Neural progenitor cell (in vitro differentiated cells): Measurements from ENCODE around the gene KIDINS220.

Experiments used
- EZH2 ChIP-seq: fragments of 200-600 bp; sonication (generic); IDR thresholded peaks from 2 replicates; pipeline ENCODE4 v1.6.1; 2017; ENCODE audit warnings: antibody characterized with exemption, mild to moderate bottlenecking, moderate library complexity
- EZH2phosphoT487 ChIP-seq: fragments of 200-600 bp; sonication (generic); IDR thresholded peaks from 2 replicates; pipeline ENCODE4 v1.6.1; 2017; ENCODE audit warnings: antibody characterized with exemption
- TF ChIP-seq, protein P1 (sequence below): fragments of 200-600 bp; sonication (generic); IDR thresholded peaks from 2 replicates; pipeline ENCODE4 v1.5.1; 2017; ENCODE audit warnings: antibody characterized with exemption, mild to moderate bottlenecking

DNA sequence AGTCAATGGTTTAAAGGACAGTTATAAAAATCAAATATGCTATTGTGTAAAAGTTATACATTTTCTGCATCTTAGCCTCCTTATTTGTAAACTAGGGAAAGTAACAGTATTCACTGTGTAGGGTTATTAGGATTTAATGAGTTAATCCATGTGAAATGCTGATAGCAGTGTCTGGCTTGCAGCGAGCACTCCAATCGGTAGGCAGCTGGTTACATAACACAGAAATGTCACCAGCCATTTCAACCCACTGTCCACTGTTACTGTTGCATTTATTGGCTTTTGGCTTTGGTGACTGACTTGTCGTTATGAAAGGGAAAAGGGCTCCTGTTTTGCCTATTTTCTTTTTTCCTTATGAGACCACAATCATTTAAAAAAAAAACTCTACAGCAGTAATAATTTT is 116.7 kb downstream of the KIDINS220 start:
- TF ChIP-seq EZH2 (no peak), EZH2phosphoT487 (no peak)
- TF ChIP-seq, protein P1, sequence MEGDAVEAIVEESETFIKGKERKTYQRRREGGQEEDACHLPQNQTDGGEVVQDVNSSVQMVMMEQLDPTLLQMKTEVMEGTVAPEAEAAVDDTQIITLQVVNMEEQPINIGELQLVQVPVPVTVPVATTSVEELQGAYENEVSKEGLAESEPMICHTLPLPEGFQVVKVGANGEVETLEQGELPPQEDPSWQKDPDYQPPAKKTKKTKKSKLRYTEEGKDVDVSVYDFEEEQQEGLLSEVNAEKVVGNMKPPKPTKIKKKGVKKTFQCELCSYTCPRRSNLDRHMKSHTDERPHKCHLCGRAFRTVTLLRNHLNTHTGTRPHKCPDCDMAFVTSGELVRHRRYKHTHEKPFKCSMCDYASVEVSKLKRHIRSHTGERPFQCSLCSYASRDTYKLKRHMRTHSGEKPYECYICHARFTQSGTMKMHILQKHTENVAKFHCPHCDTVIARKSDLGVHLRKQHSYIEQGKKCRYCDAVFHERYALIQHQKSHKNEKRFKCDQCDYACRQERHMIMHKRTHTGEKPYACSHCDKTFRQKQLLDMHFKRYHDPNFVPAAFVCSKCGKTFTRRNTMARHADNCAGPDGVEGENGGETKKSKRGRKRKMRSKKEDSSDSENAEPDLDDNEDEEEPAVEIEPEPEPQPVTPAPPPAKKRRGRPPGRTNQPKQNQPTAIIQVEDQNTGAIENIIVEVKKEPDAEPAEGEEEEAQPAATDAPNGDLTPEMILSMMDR, result no peak
